Activated CD4-positive, alpha-beta T cell treated with anti-CD3 and anti-CD28 coated beads, Interleukin-2, amount 50 U/mL, for 48 hours (primary cell): ENCODE results near the gene LTB4R2.

Experiments
- DNase-seq, 2 experiments: peaks; one replicate each; pipeline ENCODE4 v3.0.0-alpha.2; 2020

The LTB4R2 gene

DNA sequence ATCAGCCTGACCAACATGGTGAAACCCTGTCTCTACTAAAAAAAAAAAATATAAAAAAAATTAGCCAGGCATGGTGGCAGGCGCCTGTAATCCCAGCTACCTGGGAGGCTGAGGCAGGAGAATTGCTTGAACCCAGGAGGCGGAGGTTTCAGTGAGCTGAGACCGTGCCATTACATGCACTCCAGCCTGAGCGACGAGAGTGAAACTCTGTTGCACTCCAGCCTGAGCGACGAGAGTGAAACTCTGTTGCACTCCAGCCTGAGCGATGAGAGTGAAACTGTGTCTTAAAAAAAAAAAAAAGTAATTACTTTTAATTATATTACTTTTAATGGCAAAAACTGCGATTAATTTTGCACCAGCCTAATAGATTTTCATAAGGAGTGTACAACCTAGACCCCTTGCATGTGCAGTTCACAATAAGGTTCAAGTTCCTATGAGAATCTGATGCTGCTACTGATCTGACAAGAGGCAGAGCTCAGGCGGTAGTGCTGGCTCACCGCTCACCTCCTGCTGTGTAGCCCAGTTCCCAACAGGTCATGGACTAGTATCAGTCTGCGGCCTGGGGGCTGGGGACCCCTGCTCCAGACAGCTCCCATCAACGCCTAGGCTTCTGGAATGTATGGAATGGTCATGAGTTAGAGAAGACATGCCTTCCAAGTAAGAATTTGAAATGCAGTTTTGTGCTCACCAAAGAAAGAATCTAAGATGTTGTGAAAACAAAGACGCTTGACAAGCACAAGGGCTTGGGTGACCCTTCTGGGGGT is 11.5 kb downstream of the LTB4R2 start:
- DNase-seq = no peak

DNA sequence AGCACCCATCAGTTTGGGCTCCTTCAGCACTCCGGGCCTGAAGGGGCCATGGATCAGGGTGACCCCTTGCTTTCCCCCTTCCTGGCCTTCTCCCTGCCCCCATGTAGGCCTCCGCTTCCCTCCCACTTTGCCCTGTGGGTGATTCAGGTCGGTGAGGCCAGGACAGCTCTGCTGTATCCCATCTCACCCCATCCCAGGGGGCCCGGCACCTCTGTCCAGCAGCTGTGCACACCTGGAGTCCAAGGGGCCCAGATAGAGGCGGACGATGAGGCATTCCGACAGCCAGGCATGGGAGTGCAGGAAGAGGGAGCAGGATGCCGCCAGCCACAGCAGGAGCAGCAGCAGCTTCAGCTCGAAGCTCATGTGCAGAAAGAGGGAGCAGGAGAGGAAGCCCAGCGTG is 12.7 kb downstream of the LTB4R2 start:
- no peak for DNase-seq

- DNase-seq = no peak
Measured at GRCh38 chr14:24323341-24323740, 13.4 kb downstream of the LTB4R2 start.

GRCh38 chr14:24324024-24324423 is 14.1 kb downstream of the LTB4R2 start:
- DNase-seq = no peak

- DNase-seq = no peak
Measured at GRCh38 chr14:24325041-24325530, 15.1 kb downstream of the LTB4R2 start.

- DNase-seq = no peak
Measured at GRCh38 chr14:24325963-24326362, 16.0 kb downstream of the LTB4R2 start.

DNA sequence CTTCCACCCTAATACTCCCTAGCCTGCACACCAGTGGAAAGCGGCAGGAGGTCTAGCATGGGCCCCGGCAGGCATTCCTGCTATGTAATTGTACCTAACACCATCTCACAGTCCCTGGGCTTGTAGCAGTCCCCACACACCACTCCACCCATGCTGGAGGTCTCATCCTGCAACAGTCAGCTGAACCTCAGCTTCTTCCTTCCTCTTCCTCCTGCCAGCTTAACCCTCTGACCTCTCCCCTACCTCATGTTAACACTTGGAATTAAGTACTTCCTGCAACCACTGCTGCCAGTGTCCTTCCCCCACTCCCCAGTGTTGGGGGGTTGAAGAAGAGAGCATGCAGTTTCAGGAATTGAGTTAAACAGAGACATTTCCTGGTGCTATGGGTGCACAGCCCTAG is 17.4 kb downstream of the LTB4R2 start:
- DNase-seq = no peak

GRCh38 chr14:24327914-24328313 is 18.0 kb downstream of the LTB4R2 start:
- peak in 1 of 2 experiments; percentile 38 for DNase-seq

DNA sequence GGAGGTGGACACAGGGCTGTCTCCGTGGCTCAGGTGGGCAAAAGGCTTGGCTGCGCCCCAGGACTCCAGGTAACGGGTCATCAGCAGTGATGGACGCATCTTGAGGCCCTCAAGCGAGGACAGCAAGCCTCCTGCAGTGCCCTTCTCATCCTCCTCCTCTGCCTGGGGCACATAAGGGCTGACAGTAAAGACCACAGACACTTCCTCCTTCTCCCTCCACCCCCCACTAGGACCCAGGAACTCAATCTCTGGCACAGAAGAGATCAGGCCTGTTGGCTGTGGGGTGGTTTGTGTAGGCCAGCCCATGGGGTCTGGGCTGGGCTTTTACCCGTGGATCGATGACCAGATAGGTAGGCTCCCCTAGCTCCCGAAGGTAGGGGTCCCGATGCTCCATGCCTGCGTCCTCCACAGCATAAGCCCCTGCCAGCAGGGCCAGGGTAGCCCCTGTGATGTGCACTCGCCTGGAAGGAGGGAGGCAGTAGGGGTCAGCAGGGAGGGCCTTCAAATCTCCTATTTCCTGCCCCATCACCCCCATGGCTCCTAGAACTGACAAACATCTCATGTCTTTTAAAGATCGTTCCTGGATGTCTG is 19.2 kb downstream of the LTB4R2 start:
- no peak for DNase-seq

GRCh38 chr14:24329736-24330135 is 19.8 kb downstream of the LTB4R2 start:
- DNase-seq = peak; percentile 63 to 69

DNA sequence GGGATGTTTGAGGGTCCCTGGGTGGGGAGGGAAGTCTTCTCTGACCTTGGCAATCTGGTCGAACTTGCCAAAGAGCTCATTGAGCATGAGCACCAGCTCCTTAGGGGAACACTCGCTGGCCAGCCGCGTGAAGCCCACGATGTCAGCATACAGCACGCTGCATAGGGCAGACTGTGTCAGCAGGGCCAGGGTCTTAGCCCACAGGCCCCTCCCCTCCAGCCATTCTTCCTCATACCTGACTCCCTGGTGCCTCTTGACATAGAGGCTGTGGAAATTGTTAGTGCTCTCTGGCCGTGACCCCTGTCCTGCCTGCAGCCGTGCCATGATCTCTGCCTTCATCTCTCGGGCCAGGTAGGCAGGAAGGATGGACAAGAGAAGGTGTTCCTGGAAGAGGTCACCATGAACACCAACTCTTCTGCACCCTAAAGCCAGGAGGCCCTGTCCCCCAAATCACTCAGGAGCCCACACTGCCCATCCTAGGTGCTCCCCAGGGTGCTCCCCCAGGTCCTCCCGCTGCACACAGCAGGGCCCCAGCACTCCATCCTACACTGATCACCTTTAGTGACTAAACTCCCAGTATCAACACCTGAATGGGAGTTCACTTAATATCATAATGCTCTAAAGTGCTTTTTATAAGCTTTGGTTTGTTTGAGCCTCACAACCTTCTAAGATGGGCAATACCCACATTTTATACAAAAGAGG is 21.2 kb downstream of the LTB4R2 start:
- no peak for DNase-seq

DNA sequence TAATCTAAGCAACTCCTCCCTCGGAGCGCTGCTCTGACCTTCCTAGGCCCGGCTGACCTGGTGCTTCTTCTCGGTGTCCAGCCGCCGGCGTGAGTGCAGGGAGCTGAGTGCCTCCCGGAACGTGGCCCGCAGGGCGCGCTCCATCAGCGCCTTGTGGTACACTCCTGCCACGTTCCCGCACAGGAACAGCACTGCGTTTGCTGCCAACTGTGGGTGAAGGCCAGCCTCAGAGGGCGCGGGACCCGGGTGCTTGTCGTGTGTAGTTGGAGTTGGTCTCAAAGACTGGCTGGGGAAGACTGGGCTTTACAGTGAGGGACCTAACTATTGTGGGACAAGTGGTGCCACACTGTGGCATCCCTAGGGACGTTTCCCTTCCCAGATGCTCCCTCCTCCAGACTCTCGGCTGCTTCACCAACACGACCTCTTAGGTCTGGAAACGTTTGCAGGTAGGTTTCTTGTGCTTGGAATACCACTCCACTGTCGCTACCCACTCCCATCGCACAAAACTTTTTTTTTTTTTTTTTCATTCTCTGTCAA is 21.9 kb downstream of the LTB4R2 start:
- DNase-seq = no peak

DNA sequence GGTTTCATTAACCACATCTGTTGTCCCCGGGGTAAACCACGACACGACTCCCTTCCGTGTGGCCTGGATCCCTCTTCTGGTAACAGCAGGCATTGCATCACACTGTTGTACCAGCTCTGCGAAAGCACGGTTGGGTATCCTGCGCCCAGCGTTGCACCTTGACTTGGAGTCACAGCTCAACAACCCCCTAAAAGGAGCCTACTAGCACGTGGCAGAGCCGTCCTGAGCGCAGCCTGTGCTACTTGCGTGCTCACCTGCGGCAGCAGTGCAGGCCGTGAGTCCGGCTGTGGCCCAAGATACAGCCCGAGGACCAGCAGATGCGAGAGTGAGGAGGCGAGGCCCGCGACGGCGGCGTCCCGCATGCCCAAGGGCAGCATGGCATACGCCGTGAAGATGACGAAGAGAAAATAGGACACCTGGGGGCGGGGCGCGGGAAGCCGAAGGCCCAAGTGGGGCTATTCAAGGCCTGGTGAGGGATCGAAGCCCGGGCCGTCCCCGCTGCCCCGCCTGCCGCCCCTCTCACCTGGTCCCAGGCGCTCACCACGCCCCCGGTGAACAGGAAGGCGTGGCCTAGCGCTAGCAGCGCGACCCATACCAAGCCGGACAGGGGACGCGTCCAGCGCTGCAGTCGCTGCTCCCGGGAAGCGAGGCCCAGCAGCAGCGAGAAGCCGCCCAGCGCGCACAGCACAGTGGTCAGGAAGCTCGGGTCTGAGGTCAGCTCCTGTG is 22.5 kb downstream of the LTB4R2 start:
- peak; percentile 82 to 87 for DNase-seq

DNA sequence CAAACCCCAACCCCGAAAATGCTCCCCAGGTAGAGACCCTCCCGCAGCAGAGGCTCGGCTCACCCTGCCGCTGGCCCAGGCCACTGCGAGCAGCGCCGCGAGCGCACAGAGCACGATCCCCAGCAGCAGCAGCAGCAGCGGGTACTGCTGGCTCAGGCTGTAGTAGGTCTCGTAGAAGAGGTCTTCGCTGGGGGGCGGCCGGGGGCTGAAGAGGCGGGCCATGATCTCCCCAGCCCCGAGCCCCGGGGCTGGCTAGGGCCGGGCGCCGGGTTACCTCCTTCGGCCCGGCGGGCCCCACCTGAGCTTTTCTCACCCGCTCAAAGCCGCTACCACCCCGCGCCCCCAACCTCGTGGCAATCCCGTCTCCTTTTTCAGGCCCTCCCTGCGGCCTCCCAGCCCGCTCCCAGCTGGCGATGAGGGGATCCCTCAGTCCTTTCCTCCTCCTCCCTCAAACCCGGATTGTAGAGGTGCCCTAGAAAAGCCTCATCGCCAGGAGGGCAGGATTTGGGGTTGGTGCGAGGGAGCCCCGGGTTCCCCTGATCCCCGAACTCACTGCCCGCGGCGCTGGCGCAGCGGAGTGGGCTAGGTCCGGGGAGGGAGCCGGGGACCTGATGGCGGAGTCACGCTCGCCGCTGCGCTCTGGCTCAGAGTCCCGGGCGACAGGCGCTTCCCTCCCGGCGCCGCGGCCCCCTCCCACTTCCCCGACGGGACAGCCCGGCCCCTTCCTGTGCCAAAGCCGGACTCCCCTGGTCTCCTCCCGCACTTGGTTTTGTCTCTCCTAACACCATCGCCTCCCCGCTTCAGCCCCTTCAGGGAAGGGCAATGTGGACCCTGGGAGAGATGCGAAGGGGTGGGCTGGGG is 24.7 kb downstream of the LTB4R2 start, which contains the start of gene ADCY4:
ADCY4 (minus strand) TSS at position 641 of the 861 bp plus-strand sequence; CDS start at position 222, 419 bp downstream.
- DNase-seq = no peak

GRCh38 chr14:24335461-24336171 is 25.7 kb downstream of the LTB4R2 start:
- no peak for DNase-seq

DNA sequence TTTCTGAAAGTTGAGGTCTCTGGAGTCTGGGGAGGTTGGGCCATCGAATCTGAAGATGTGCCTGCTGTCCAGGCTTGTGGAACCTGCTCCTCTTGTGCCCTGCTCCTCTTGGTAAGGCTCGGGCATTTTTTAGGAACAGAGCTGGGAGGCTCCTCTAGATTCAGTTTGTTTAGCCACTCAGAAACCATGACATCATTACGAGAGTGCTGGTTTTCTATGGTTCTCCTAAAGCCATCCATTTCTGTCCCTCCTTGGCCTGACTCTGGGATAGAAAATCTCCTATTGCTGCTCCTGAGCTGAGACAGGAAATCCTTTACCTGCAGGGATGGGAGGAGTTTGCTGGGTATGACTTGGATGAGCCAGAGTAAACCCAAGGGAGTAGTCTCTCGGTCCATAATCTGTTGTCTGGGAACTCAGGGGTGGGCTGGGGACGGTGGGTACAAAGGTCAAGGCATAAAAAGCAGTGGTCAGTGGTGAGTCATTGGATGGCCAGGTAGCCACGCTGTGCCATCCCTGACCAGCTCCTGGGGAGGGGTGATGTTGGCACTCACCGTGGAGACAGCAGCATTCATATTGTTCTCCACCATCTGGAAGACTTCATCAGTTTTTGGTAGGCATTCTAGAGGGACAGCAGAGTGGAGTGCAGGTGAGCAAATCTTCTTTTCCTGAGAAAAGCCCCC is 27.3 kb downstream of the LTB4R2 start:
- no peak for DNase-seq

DNA sequence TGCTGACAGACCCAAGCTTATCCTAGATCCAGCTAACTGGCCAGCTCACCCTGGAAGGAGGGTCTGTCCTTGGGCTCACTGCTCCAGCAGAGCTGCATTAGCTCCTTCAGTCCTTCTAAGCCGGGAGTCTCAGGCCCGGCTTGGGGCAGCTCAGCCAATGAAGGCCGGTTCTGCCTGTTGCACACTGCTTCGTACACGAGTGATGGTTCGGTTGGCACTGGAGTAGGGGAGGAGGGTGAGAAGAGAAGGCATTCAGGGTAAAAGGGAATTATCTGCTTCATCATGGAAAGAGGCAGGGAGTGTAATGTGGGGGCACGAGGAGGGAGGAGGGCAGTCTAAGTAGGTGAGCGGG is 27.9 kb downstream of the LTB4R2 start:
- DNase-seq = no peak

DNA sequence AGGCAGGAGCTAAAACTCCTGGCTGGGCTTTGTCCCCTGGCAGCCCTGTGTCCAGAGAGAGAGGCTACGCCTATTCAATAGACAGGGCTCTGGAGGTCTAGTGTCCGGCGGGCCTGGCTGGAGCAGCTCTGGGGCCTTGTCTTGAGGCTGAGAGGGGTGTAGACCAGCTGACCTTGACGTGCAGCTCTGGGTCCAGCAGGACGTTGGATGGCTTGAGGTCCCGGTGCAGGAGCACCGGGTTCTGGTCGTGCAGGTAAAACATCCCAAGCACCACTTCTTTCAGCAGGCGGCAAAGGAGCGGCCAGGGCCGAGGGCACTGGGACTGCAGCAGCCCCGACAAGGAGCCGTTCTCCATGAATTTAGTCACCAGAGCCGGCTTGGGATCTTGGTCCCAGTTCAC is 28.9 kb downstream of the LTB4R2 start:
- no peak for DNase-seq

- peak; percentile 75 to 80 for DNase-seq
Measured at GRCh38 chr14:24339284-24340151, 29.6 kb downstream of the LTB4R2 start, which contains the start of gene RIPK3. Gene RIPK3, minus strand, starts transcription at chr14:24339991. Its CDS starts 165 bp downstream, at chr14:24339826.
